Adipocyte (in vitro differentiated cells): ENCODE results near the gene SOX6.
A peak's percentile ranks its signal among the peaks of the same experiment; 100 is the strongest.
"Not testable (repeated sequence)": the region's sequence is repeated elsewhere in the genome, so short reads cannot be mapped to it uniquely, and the experiment has no call there.

Experiments
- DNase-seq: peaks from one replicate; pipeline ENCODE4 v3.0.0-alpha.2; 2015; ENCODE audit warnings: low read depth
- H3K27me3 ChIP-seq: replicated peaks from 2 replicates; pipeline ENCODE4 v1.7.0; 2013; ENCODE audit warnings: mild to moderate bottlenecking, low read length, moderate library complexity; ENCODE audit not compliant: control insufficient read depth, insufficient read depth
- H3K36me3 ChIP-seq: 2 replicates; pipeline ENCODE4 v1.7.0; 2013; ENCODE audit warnings: low read length, mild to moderate bottlenecking, moderate library complexity; ENCODE audit not compliant: control insufficient read depth, insufficient read depth, severe bottlenecking
- H3K4me1 ChIP-seq: 2 replicates; pipeline ENCODE4 v1.7.0; 2013; ENCODE audit warnings: mild to moderate bottlenecking, low read length, moderate library complexity; ENCODE audit not compliant: control insufficient read depth, insufficient read depth
- H3K4me3 ChIP-seq: 2 replicates; pipeline ENCODE4 v1.7.0; 2013; ENCODE audit warnings: mild to moderate bottlenecking, low read length, moderate library complexity
- H3K9ac ChIP-seq: 2 replicates; pipeline ENCODE4 v1.7.0; 2013; ENCODE audit warnings: mild to moderate bottlenecking, low read length, moderate library complexity
- H3K9me3 ChIP-seq: 2 replicates; pipeline ENCODE4 v1.7.0; 2013; ENCODE audit warnings: mild to moderate bottlenecking, low read length, moderate library complexity; ENCODE audit not compliant: control insufficient read depth

Gene SOX6

DNA sequence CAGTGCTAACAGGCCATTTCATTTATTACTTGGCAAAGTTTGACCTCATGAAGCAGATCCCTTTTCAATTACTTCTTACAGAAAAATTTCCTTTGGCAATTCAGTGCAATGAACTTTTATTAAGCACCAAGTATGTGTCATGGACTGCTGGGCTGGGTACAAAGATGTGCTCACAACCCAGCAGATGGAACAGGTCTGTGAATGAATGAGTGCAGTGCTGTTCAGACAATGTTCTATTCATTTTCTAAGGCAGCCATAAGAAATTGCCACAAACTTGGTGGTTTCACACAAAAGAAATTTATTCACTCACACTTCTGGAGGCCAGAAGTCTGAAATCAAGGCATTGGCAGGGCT lies 428.5 kb downstream of the SOX6 start:
- Histone ChIP-seq H3K4me1 (no peaks in the 10 kb centered on the region), H3K9ac (no peak overlapping the region), H3K4me3 (no peak overlapping the region), H3K27me3 (peaks cover 9% of the 10 kb centered on the region), H3K36me3 (no peaks in the 10 kb centered on the region), H3K9me3 (peaks cover 23% of the 10 kb centered on the region)
- DNase-seq: no peak

DNA sequence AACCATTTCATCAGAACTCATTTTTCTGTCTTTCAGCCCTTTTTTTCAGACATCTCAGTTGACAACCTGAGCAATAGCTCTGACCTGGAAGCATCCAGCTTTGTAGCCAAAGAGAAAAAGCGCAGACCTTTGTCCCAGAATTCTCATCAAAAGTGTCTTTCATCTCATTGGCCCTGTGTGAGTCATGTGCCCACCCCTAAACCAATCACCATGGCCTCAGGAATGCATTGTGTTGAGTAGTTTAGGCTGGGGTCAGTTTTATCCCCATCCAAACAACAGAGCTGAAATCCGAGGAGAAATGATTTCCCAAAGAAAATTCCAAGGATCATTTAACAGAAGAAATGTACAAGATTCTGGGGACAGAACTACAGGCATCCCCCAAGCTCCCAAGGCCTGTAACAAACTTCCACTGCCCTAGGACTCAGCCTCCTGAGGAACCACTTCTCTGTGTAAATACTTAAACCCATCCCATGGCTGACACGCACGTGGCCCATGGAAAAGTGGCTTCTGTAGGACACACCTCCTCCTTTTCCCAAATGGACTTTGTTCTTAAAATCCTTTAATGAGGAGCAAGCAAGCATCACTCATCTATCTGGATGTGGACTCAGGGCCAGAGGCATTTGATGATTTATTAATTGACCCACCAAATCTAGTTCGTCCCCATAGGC lies 429.0 kb downstream of the SOX6 start:
- H3K4me3 ChIP-seq: no peak overlapping the region
- H3K36me3 ChIP-seq: no peaks in the 10 kb centered on the region
- H3K27me3 ChIP-seq: peaks cover 9% of the 10 kb centered on the region
- DNase-seq: no peak
- H3K9ac ChIP-seq: no peak overlapping the region
- H3K4me1 ChIP-seq: no peaks in the 10 kb centered on the region
- peaks cover 21% of the 10 kb centered on the region for H3K9me3 ChIP-seq

DNA sequence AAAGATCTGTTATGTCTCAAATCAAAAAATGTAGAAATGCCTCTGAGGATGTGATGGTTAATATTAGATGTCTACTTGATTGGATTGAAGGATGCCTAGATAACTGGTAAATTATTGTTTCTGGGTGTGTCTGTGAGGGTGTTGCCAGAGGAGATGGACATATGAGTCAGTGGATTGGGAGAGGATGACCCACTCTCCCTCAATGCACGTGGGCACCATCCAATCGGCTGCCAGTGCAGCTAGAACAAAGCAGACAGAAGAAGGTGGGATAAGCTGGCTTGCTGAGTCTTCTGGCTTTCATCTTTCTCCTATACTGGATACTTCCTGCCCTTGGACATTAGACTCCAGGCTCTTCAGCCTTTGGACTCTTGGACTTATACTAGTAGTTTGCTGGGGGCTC lies 430.3 kb downstream of the SOX6 start:
- H3K4me1 ChIP-seq: no peaks in the 10 kb centered on the region
- no peak for DNase-seq
- H3K27me3 ChIP-seq: peaks cover 16% of the 10 kb centered on the region
- no peak overlapping the region for H3K9ac ChIP-seq
- H3K36me3 ChIP-seq: no peaks in the 10 kb centered on the region
- no peak overlapping the region for H3K4me3 ChIP-seq
- peaks cover 9% of the 10 kb centered on the region for H3K9me3 ChIP-seq

DNA sequence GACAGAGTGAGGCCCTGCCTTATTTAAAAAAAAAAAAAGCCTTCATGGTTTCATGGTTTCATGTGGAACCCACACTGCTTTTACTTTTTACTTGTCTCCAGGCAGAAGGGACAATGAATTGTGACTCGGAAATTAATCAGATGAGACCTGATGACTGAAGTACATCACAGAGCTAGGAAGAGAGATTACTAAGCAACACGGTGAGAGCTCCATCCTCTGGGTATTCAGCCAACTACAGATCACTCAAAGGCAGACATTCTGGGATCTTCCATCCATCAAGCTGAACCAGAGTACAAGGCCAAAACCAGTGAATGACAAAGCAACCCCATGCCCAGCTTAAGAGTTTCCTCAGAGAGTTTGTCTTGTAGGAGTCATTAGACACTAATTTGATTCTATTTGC lies 433.2 kb downstream of the SOX6 start:
- Histone ChIP-seq H3K9ac (no peak overlapping the region), H3K27me3 (peaks cover 17% of the 10 kb centered on the region), H3K4me3 (no peak overlapping the region), H3K9me3 (no peaks in the 10 kb centered on the region), H3K4me1 (no peaks in the 10 kb centered on the region), H3K36me3 (no peaks in the 10 kb centered on the region)
- DNase-seq: no peak

DNA sequence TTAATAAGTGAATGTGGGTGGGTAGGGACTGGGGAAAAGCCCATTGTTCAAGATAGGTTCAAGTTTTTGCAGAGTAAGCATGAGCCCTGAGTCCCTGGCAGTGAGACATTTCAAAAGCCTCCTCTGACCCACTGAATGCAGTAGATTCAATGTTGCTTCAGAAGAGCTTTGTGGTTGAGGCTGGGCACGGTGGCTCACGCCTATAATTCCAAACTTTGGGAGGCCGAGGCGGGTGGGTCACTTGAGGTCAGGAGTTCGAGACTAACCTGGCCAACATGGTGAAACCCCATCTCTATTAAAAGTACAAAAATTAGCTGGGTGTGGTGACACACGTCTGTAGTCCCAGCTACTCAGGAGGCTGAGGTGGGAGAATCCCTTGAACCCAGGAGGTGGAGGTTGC lies 433.6 kb downstream of the SOX6 start:
- H3K36me3 ChIP-seq, H3K9me3 ChIP-seq, DNase-seq, H3K4me3 ChIP-seq, H3K4me1 ChIP-seq, H3K9ac ChIP-seq: not testable (repeated sequence)
- H3K27me3 ChIP-seq: peaks cover 18% of the 10 kb centered on the region

DNA sequence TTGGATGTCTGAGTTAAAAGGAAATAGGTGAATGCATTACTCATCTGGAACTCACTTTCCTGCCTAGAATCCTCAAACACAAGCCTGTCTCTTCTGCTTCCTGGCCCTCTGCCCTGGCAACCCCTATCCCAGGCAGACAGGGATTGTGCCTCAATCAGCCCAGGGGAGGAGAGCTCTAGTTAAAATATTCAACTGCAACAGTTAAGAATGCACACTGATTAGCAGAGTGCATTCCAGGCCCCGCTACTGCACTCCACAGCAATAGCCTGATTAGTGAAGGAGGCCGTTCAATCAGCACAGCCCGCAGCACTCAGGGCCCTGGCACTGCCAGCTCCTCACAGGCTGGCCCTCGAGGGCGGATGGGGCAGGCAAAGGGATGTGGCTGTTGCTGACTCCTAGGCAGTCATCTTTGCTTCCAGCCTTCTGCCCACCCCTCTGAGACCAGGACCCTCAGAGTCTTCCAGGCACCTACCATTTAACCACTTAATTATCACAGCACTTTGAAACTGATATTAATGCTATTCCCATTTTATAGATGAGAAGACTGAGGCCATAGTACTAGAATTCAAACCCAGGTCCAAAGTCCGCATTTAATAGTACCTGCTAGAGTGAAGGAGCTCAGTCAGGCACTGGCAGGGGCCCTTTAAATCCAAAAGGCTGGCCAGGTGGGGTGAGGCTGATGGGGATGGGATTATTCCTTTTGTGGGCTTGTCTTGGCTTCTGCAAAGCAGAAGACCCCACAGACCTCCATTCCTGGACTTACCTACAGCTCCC lies 435.3 kb downstream of the SOX6 start:
- no peak overlapping the region for H3K4me3 ChIP-seq
- H3K4me1 ChIP-seq: no peaks in the 10 kb centered on the region

DNA sequence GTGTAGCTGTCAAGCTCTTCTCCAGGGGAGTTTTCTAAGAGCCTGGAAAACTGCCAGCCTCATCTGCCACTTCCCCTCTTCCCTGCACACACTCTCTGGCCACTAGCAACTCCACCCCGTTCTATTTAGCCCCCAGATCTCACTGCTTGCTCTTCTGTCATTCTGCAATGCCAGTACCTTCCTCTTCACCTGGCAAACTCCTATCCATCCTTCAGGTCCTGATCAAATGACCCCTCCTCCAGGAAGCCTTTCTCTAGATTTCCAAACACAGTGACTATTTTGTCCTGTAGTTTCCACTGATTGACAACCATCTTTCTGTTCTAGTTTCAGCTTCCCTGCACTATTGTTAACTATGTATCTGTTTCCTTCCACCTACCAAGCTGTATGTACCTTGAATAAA lies 437.7 kb downstream of the SOX6 start:
- peaks cover 26% of the 10 kb centered on the region for H3K27me3 ChIP-seq
- DNase-seq: no peak

More for the DNA sequence above, 435.3 kb downstream of the SOX6 start:
- no peak overlapping the region for H3K9ac ChIP-seq
- peaks cover 18% of the 10 kb centered on the region for H3K27me3 ChIP-seq
- peak; percentile 38 for DNase-seq
- H3K36me3 ChIP-seq: no peaks in the 10 kb centered on the region
- peaks cover 5% of the 10 kb centered on the region for H3K9me3 ChIP-seq

DNA sequence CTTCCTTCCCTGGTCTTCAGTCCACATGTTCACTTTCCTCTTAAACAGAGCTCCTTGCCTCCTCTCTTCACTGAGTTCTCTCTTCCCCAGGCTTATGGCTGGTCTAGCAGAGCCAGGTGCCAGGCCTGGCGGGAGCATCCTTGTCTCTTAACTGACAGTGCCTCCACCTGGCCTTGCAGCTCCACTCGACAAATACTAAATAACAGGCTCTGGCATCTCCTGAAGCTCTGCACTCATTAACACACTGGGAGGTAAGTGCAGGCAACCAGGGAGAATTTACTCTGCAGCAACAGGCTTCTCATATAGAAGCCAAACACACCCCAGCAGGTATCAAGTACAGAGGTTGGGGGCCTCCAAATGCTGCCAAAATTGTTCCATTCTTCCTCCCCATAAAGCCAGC lies 438.1 kb downstream of the SOX6 start:
- no peak overlapping the region for H3K9ac ChIP-seq
- H3K9me3 ChIP-seq: peaks cover 5% of the 10 kb centered on the region
- no peaks in the 10 kb centered on the region for H3K36me3 ChIP-seq
- DNase-seq: no peak
- H3K4me3 ChIP-seq: no peak overlapping the region
- H3K27me3 ChIP-seq: peaks cover 26% of the 10 kb centered on the region
- H3K4me1 ChIP-seq: no peaks in the 10 kb centered on the region

More for the DNA sequence above, 437.7 kb downstream of the SOX6 start:
- H3K4me1 ChIP-seq: no peaks in the 10 kb centered on the region
- H3K36me3 ChIP-seq: no peaks in the 10 kb centered on the region
- H3K9ac ChIP-seq: no peak overlapping the region
- H3K9me3 ChIP-seq: peaks cover 5% of the 10 kb centered on the region
- H3K4me3 ChIP-seq: no peak overlapping the region
